HG03460 (cell line): ENCODE measurements around the gene MYO1B.

Experiments used
- ATAC-seq: cut with Tn5 transposase; IDR thresholded peaks from one replicate; pipeline ENCODE4 v1.9.1; 2021; ENCODE audit not compliant: unreplicated experiment

The MYO1B gene

GRCh38 chr2:191296083-191297006 is 51.1 kb downstream of the MYO1B start:
- ATAC-seq = no peak

- no peak for ATAC-seq
Observed at GRCh38 chr2:191297033-191297432, 51.8 kb downstream of the MYO1B start.

GRCh38 chr2:191298306-191298705 is 53.1 kb downstream of the MYO1B start:
- ATAC-seq = no peak

- ATAC-seq = no peak
Observed at GRCh38 chr2:191299010-191299409, 53.8 kb downstream of the MYO1B start.

DNA sequence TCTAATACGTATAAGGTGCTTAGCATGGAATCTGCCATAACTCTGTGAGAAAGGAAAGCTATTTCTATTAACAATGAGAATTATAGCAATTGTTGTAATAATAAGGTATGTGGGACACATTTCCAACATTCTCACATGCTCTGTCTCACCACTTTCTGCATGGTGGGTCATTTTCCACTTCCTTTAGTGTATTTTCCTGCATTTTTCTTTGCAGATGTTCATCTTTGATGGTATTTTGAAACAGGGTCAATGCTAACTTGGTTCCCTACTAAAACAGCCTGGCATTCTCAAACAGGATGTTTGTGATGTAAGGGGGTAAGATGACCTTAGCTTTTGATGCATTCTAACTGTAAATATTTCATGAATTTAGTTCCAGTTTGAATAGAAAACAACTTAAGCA is 54.7 kb downstream of the MYO1B start:
- ATAC-seq = no peak

DNA sequence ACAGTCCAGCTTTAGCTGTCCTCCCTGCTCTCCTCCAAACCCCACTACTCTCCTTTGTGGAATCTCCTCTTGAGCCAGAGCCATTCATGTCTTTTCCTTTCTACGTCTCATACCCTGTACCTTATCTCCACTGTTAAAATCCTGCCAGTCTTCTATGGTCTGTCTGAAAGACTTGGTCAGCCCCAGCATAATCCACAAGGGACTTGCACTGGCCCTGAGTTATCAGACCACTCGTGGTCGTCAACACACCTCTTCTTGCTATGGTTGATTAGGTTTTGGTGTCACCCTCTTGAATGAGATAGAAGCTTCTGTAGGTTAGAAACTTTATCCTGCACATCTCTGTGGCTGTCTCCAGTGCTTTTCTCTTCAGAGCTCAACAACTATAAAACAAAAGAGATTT is 56.8 kb downstream of the MYO1B start:
- no peak for ATAC-seq

DNA sequence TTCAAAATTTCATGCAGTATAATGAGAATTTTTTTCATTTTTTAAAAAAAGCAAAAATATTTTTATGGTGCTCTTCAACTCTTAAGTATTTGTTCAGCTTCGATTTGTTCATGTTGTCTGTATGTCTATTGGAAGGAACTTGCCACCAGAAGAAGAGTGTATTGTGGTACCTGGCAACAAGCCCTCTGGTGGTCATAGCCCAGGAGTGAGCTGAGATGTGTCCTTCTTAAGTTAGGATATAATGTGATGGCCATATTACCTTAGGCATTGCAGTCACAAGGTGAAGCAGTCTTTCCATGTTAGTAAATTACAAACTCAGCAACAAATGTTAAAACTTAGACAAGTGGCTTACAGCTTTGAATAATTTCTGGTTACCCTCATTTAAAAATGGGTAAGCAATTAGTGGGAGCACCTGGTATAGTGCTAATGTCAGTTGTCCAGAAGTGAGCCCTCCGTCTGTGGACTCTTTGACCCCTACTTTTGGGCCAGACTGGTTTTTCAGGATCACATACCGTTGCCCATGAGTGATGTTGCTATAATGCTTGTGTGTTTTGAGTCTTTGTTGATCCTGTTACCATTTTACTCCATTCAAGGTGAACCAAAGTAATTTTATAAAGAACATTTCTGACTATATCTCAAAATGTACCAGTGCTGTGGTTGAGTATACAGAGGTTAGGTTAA is 57.4 kb downstream of the MYO1B start:
- no peak for ATAC-seq

DNA sequence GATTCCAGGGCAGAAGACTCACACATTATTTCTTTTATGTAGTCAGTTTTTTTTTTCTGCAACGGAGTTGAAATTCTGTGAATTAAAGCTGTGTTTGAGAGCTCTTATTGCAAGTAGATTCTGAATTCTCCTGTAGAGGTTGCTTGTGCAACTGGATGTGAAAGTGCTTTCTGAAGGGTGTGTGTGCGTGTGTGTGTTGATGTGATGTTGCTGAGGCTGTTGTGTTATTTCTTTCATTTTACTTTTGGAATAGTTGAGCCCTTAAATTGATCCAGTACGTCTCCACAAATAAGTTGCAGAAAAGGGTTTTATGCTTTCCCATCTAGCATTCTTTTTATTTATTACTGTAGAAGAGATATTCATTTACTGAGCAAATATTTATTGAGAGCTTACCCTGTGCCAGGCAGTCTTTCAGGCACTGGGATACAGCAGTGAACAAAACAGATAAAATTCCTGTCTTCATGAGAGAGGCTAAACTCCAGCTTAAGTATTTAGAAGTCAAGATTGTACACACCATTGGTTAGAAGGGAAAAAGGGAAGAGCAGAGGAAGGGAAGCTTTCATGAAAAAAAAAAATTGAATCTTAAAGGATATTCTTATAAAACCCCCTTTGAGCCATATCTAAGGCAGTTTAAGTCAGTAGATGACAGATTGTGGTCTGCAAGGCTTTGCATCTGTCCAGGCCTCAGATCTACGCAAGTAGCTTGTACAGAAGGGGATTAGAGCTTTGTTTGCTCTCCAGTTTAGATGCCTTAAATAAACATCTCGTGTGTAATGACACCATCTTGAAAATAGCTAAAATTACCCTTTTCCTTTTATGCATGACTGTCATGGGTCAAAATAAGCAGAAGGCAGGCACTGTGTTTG is 58.2 kb downstream of the MYO1B start:
- ATAC-seq = no peak

DNA sequence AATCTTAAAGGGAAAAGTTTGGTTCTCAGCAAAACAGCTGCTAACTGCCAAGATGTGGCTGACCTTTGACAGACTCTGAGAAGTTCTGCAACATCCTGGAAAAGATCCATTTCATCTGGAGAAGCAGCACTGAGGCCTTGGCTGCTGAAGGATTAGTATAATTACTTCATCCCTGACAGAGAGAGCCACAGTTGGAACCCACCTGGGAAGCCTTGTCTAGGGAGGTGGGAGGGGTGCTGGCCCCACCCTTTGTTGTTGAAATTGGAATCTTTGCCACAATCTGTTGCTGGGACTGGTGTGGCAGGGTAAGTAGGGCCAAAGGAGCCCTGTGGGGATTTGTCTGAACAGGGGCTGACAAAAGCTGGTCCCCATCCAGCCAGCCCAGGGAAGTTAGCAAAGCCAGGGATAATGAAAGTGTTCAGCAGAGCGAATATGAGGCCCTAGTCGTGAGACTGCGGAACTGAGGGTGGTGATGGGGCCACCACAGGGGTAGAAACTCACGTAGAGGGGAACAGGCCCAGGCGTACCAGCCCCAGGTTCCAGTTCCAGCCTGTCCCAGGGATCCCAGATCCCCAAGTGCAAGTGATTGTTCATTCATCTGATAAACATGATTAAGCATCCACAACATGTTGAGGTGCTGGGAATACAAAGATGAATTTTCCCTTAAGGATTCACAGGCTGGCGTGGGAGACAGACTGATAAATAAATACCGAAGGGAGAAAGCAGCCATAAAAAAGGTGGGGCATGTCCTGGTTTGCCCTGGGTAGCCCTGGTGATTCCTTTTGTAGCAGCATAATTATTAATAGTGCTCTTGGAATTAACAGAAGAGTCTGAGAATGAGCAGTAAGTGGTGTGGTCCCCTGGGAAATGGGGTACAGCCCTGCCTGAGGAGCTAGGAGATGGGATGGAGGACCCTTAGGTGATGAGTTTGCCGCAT is 60.0 kb downstream of the MYO1B start:
- no peak for ATAC-seq

DNA sequence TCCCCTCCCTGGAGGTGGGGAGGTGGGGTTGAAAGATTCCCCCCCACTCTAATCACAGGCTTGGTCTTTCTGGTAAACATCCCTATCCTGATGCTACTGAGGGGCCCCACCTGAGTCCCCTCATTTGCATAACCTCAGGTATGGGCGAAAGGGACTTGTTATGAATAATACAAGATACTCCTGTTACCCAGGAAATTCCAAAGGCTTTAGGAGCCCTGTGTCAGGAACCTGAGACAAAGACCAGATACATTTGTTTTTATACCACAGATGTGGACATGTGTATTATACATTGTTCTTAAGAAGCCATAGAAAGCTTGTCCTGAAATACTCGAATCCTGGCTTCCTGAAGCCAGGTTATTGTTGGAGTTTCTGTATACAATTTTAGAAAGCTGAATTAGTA is 62.8 kb downstream of the MYO1B start:
- ATAC-seq = no peak

DNA sequence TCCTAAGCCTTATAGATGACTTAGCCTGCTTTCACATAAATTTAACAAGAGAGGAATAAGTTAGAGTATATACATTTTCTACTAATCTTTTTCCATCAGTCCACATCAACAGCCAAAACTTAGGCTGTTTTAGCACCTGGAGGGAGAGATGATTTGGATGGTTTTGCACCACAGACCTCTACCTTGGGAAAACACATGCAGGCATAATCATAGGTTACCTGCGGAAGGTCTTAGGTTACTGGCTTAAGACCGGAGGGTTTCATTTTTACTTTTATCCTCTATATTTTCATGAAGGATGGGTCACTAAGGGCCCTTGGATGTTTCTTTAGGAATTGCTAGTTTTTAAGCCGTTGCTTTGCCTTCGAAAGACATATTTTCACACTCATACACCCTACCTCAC is 66.0 kb downstream of the MYO1B start:
- no peak for ATAC-seq

GRCh38 chr2:191311627-191312026 is 66.4 kb downstream of the MYO1B start:
- no peak for ATAC-seq

GRCh38 chr2:191312163-191312562 is 67.0 kb downstream of the MYO1B start:
- ATAC-seq = no peak

DNA sequence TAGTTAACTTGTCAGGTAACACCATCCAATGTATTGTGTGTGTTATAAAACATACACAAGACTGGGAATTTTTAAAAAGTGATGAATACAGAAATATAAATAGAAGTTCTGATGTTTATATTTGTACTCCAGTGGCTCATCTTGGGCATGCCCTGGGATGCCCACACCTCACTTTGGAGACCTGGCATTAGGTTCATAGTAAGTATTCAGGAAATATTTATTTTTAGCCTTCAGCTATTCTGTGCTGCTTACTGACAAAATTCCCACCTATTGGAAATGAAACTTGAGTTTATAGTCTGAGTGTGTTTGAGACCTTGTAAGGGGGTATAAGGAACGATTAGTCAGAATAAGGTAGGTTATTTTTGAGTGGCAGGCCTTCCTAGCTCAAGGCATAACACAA is 67.5 kb downstream of the MYO1B start:
- ATAC-seq = no peak

DNA sequence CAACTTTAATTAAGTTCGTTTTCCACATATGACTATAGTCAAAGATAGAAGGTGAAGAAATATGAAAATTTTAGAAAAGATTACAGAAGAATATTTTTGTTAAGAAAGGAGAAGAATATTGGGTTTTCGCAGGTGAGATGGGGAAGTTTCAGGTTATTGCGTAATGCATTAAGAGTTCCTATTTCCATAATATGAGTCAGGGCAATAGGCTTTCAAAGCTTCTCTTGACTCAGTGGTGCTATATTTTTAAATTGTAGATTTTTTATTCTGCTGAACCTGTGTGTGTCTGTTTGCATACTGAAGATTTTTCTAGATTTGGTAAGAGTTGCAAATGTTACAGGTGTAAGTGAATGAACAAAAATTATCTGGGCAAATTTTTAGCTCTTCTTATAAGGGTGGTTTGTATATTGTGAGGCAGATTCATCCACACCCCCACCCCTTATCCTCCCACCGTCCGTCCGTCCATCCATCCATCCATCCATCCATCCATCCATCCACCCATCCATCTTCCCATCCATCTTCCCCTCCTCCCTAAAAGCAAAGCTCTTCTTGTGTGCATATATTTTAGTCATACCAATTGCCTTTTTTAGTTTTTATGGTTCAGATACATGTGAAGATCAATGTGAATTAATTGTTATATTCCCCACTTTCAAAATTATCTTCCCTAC is 69.6 kb downstream of the MYO1B start:
- no peak for ATAC-seq

- no peak for ATAC-seq
Observed at GRCh38 chr2:191315365-191315752, 70.2 kb downstream of the MYO1B start.

GRCh38 chr2:191316246-191316994 is 71.2 kb downstream of the MYO1B start:
- ATAC-seq = no peak

DNA sequence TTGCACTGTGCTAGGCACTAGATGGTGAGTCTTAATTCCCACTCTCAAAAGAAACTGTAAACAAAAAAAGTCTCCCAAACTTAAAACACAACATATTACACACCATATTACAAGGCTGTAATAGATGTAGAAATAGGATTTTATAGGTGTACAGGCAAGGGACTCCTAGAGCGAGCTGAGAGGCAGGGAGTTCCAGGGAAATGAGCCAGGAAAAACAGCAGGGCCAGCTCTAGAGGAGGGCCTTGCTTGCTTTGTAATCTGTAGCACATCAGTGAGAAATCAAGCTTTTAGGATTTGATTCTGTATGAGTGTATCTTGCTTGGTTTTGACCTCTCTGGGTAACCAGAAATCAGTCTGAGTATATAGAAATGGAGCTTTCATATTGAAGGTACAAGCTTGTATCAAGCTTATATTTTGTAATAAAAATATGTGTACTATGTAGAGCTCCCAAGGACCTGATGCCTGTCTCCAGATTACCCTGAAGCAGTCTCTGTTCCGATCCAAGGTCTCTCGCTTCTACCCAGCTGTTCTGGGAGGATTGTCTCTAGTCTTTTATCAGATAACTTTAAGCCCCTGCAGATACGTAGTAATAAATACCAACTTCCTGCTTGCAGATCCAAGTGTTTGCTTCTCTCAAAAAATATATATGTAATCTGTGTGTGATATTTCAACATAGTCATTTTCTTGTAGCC is 73.0 kb downstream of the MYO1B start:
- ATAC-seq = no peak

- no peak for ATAC-seq
Observed at GRCh38 chr2:191318729-191319078, 73.5 kb downstream of the MYO1B start.
